Loucy (cell line): ENCODE measurements around the gene OR13A1.
"Not testable (repeated sequence)": the region's sequence is repeated elsewhere in the genome, so short reads cannot be mapped to it uniquely, and the experiment has no call there.

Experiments used
- EZH2phosphoT487 ChIP-seq: fragments of 200-600 bp; IDR thresholded peaks from 2 replicates; pipeline ENCODE4 v1.6.1; 2018; ENCODE audit warnings: antibody characterized with exemption, mild to moderate bottlenecking, moderate library complexity, borderline replicate concordance
- TF ChIP-seq, protein P1 (sequence below): fragments of 200-600 bp; sonication (generic); conservative IDR thresholded peaks from 2 replicates; pipeline ENCODE4 v1.5.1; 2014; ENCODE audit warnings: mild to moderate bottlenecking, antibody characterized with exemption, low read length

DNA sequence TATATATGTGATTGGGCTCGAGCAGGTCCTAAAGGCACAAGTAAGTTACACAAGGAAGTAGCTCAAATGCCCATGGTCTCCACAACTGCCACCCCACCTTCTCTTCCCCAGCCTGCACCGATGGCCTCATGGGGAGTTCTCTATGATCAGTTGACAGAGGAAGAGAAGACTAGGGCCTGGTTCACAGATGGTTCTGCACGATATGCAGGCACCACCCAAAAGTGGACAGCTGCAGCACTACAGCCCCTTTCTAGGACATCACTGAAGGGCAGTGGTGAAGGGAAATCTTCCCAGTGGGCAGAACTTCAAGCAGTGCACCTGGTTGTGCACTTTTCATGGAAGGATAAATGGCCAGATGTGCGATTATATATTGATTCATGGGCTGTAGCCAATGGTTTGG is 25.0 kb upstream of the OR13A1 start:
- TF ChIP-seq, protein P1, sequence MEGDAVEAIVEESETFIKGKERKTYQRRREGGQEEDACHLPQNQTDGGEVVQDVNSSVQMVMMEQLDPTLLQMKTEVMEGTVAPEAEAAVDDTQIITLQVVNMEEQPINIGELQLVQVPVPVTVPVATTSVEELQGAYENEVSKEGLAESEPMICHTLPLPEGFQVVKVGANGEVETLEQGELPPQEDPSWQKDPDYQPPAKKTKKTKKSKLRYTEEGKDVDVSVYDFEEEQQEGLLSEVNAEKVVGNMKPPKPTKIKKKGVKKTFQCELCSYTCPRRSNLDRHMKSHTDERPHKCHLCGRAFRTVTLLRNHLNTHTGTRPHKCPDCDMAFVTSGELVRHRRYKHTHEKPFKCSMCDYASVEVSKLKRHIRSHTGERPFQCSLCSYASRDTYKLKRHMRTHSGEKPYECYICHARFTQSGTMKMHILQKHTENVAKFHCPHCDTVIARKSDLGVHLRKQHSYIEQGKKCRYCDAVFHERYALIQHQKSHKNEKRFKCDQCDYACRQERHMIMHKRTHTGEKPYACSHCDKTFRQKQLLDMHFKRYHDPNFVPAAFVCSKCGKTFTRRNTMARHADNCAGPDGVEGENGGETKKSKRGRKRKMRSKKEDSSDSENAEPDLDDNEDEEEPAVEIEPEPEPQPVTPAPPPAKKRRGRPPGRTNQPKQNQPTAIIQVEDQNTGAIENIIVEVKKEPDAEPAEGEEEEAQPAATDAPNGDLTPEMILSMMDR: not testable (repeated sequence)
- not testable (repeated sequence) for TF ChIP-seq EZH2phosphoT487
